HUDEP-2 (cell line): Measurements from ENCODE around the gene GPM6B.

ENCODE experiments used
- DNase-seq, 76 experiments: peaks; one replicate each; lab custom pipeline; 2025; ENCODE audit not compliant: unreplicated experiment in 76 of 76; lab: John Stamatoyannopoulos, UW

GPM6B gene

DNA sequence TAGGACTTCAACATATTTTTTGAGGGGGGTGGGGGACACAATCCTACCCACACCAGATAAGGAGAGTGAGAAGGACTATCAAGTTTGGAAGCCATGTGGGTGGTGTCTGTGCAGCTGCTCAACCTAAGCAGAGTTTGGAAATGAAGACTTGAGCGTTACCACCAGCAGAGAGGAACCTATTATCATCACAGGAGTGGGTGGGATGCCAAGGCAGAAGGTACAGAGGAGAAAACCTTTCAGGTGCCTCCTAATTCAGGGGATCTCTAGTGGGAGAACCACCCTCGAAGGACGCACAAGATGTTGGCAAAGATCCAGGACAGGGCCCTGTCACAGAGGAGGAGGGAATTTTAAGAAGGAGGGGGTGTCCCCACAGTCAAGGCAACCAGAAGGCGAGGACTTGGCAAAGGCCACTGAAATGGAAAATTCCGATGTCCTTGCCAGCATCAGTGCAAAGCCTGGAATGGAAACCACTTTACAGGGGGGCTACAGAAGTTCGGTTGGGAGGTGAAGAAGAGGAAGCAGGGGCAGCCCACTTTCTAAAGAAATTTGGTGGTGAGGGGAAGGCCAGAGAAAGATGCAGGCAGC, 8.4 kb upstream of the GPM6B start:
- peak in 1 of 76 experiments; percentile 0 for DNase-seq

DNA sequence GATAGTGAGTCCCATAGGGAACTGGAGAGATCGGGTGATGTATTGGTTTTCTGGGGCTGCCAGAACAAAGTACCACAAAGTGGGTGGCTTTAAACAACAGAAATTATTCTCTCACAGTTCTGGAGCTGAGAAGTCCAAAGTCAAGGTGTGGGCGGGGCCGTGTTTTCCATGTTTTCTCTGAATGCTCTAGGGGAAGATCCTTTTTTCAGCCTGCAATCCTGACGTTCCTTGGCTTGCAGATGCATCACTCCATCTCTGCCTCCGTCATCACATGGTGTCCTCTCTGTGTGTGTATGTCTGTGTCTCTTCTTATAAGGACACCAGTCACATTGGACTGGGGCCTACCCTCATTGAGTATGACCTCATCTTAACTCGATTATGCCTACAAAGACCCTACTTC, 7.9 kb upstream of the GPM6B start:
- no peak for DNase-seq

DNA sequence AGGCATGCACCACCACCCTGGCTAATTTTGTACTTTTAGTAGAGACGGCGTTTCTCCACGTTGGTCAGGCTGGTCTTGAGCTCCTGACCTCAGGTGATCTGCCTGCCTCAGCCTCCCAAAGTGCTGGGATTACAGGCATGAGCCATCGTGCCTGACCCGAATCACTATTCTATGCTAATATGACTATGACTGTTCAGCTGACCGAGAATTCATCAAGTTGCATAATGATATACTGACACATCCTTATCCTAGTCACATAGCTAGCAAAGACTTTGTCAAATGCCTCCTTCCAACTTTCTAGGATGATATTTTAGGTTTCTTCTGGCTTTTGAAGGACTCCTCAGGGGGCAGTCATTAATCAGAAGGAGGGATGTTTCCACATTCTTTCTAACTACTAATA, 4.8 kb upstream of the GPM6B start:
- no peak for DNase-seq

DNA sequence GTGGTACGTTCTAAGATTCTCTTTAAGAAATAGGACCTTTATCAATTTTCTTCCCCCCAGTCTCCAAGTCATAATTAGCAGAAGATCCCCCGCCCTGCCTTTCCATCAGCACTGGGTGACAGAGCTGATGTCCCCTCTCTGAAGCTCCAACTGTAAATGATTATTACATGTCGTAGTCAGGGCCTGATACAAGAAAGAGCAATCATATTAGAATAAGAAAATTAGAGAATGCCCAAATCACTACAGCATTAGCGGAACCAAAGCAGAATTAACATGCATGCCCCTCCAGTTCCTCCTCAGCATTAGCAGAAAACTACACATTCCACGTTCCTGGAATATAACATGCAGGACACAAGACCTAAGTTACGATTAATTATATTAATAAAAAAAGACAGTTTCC, 717 bp downstream of the GPM6B start:
- no peak for DNase-seq

DNA sequence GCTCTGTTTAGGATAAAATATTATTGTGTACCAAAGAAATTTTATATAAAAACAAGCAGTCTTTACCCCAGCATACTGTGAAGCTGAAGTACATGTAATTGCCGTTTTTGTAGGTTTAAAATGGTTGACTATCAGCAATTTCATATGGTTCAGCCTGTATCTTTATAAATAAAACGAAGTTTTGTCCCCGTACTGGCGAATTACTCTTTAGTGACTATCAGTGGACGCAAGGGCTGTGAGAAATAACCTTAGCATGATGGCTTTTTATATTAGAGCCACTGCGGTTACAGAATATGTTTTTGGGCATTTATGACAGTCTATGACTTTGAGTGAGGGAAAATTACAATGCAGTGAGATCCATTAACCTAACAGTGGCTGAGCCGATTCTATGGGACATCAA, 1.2 kb downstream of the GPM6B start:
- no peak for DNase-seq

DNA sequence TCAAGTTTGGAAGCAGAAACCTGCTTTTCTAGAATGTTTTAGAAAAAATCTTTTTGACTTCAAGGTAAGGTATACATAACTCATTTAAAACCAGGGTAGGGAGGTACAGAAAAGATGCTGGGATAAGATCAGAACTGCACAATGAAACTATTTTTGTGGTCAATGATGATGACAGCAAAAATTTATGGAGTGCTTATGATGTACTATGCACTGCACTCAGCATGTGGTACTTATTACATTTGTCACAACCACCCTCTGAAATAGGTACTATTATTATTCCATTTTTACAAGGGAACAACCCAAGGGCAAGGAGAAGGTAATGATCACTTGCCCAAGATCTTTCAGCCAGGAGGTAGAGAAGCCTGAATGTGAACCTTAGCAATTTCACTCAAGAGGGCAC, 8.0 kb downstream of the GPM6B start:
- no peak for DNase-seq

DNA sequence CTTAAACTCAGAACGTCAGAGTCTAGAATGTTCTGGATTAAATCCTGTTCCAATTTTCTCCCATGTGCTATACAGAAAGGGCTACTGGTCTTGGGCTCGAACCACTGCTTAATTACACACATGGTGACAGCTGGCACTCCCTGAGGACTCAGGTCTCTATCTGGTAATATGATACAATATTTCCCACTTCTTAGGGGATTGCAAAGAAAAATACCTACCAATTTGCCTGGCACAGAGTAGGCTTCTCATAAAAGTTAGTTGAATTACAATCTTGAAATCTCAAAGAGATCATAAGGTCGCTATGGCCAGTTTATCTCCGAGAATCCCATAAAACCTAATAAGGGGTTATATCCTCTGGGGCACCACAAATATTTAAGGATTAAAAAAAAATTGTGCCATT, 8.6 kb downstream of the GPM6B start:
- DNase-seq, result no peak

DNA sequence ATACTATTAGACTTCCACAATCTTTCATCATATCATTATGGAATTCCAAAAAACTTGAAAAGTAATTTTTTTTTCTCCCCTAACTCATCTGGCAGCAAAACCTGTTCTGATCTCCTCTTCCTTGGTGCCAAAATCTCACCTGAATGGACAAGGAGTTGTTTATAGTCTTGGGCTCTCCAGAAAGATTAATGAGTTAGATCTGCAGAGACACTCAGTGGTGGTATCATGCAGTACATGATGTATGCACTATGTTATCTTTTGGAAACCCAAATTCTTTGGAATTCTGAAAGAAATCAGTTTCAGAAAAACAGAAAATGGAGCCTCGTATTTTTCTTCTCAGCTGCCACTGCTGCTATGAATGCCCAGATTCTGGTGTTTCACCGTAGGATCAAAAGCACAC, 11.7 kb downstream of the GPM6B start:
- no peak for DNase-seq

DNA sequence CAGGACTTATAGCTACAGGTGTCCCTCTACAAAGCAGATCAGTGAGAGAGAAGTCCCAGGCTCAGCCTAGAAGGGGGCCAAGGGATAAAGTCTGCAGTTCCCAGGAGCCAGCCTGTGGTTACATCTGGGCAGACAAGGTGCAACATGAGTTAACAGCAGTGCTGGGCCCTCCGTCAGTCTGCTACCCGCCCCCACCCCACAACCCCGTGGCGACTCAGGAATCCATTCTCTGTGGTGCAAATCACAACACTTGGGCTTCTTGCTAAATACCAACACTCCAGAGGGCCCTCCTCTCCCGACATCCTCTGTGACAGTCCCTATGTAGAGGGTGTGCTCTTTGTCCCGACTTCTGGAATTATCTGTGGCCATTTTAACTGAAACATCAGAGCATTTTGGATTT, 13.8 kb downstream of the GPM6B start:
- DNase-seq, result no peak

DNA sequence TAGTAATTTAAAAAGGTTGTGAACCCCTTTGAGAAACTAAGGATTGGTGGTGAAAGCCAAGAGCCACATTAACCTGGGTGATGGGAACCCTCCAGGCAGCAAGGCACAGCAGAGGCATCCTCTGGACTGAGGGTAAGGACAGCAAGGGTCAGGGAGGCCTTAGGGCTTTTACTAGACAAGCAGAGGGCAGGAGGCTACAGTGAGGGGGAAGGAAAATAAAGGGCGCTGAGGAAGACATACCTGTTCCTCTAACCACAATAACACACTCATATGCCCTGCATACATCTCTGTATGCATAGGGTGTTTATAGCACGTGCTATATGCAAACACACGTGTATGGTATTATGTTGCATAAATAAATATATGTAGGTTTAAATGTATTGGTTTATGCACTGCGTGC, 18.7 kb downstream of the GPM6B start:
- DNase-seq, result no peak

DNA sequence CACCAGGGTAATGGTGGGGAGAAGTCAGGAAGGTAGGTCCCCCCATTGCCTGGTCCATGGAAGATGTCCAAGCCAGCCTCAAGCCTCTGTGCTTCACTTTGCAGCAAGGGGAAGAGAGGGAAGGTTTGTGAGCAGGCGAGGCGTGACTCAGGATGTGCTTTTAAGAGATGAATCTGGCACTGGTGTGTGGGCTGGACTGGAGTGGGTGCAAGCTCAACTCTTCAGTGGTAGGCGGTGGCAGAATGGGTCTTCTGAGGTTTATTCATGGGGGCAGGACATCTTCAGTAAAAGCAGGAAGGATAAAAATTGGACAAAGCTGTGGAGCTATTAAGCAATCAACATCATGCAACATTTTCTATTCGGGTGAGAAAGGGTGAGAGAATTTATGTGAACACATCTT, 19.4 kb downstream of the GPM6B start:
- no peak for DNase-seq

DNA sequence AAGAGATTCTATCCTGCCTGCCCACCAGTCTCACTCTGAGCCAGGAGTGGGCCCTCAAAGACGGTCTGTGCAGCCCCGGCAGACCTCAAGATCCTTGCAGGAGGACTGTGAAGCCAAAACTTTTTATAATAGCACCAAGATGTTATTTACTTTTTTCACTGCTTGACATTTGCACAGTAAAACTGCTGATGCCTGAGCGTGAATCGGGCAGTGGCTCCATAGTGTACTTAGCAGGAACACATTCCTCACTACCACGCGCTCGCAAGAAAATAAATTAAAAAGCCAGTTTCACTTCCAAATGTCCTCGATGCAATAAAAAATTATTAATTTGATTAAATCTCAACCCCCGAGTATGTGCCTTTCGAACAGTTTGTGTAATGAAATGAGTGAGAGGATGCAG, 22.5 kb downstream of the GPM6B start:
- DNase-seq, result no peak

DNA sequence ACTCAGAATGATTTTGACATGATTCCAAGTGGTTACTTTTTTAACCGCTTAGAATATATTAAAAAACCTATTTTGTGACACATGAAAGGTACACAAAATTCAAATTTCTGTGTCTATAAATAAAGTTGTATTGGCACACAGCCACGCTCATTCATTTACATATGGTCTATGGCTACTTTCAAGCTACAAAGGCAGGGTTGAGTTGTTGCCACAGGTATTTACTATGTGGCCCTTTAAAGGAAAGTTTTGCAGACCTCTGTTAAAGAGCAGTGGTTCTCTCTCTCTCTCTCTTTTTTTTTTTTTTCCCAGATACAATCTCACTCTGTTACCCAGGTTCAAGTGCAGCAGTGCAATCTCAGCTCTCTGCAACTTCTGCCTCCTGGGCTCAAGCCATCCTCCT, 23.0 kb downstream of the GPM6B start:
- DNase-seq, result no peak

DNA sequence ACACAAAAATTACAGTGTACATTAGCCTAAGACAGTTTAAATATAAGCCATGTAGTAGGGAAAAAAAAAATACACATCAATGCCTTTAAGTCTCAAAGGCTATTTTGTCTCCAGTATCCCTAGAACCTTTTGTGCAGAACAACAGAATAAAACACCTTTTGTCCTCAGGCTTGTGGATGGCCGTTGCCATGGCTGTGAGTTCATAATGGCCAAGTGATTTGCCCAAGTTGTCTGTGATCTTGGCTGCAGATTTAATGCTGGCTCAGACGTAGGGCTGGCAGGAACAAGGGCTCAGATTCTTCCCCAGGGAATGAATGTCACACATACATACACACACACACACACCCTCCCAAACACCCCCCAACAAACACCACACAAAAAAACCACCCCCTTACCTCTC, 25.3 kb downstream of the GPM6B start:
- no peak for DNase-seq

DNA sequence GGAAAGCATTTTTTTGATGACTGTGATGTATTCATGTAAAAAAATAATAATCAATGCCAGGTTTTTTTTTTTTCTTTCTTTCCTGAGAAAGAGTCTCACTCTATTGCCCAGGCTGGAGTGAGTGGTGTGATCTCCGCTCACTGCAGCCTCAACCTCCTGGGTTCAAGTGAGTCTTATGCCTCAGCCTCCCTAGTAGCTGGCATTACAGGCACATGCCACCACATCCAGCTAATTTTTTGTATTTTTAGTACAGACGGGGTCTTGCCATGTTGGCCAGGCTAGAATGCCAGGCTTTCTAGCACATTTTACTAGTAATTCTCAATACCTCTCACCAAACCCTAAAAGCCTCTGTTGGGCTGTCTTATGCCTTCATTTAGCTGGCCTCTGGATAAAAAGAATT, 25.7 kb downstream of the GPM6B start:
- DNase-seq, result no peak

DNA sequence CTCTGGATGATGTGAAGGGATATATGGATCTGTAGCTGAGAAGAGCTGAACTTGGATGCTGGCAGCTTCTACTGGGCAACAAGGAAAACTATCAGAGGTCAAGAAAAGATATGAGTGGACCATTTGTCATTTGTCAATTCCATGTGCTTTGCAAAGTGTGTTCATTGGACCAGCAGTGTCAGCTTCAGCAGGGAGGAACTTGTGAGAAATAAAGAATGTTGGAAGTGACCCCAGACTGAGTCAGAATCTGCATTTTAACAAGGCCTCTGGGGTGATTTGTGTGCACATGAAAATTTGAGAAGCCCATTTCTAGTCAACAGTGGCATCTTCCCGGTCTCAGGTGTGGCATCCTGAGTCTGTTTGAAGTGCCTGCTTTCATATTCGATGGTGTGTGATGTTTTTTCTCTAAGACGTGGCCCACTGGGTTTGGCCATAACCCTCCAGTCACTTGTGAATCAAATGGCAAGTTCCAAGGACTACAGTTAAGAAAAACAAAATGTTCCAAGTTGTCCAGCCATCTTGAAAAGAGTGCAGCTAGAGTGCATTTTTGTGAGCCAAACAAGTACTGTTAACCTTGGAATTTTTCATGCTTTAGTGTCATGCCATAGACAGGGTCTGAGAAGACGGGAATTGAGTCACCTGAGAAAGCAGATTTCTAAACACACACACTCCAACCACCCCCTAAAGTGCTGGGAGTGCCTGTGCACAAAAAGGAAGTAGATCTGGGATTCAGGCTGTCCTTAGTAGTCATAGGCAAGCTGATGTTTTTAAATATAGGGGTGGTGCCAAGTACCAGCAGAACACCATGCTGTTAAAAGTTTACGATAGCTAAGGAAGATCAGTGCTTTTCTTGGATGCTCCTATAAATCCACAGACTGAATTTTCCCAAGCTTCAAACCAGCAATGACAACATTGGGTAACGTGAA, 26.4 kb downstream of the GPM6B start:
- no peak for DNase-seq

DNA sequence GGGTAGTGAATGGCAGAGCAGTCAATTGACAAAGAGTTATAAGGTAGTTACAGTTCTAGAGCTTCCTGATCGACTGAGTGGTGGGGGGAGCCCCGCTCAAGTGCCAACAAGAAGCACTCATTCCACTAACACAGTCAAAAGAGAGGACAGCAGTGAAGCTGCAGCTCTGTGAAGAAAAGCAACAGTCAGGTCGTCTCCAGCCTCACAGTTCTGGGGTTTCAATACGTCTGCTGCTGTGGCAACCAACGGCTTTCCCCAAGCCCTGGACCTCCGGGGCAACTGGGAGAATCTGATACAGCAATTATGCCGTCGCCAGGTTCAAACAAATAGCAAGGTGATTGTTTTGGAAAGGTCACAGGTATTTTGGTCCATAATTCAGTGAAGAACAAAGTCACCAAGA, 30.8 kb downstream of the GPM6B start:
- no peak for DNase-seq

DNA sequence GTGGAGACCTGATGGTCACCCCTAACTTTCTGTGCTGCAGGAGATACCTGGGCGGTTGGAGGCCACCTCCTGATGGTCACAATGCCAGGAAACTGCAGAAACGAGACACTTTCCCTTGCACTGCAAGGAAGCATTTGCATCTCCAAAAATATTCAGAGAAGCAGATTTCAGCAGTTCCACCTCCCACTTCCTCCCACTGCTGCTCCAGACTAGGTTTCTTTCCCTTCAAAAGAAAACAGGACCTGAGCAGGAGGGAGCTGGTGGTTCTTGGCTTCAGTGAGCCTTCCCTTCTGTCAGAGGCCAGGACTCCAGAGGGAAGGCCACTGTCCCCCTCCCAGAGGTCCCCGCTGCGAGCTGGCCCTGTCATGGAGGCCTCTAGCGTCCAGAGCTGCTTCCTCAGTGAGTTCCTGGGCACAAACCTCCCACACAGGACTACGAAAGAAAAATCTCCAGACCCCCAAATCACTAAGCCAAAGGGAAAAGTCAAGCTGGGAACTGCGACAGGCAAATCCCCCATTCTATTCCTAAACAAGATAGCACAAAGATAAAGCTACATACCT, 35.9 kb downstream of the GPM6B start:
- DNase-seq, result no peak

DNA sequence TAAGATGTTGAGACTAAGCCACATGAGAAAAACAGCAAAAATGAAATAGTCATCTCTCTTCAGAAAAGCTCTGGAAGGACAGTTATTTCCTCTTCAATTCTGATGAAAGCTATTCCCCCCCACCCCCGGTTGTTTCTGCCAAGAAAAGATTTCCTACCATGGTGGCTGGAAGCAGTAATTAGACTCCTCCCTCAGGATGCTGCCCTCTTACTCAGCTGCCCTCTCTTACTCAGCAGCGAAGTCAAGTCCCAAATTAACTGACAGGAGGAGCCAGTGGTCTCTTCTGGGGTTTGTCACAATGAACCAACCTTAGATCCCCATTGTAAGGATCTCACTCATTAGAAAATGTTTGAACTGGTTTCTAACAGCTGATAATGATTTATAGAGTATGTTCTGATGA, 38.0 kb downstream of the GPM6B start:
- no peak for DNase-seq

DNA sequence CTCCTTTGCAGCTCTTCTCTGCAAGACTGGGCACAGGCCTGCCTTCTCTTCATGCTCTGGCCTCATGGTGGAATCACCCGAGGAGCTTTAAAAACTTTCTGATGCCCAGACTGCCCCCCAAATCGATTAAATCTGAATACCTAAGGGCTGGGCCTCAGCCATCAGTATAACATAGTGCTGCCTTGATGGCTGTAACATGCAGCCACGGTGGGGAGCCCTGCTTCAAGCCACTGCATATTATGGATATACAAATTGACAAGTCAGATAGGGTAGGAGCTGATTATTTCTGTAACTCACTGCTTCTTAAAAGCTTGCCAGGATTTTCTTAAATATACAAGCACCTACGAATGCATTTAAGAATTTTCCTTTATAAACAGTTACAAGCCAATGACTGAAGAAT, 40.5 kb downstream of the GPM6B start:
- DNase-seq, result no peak

DNA sequence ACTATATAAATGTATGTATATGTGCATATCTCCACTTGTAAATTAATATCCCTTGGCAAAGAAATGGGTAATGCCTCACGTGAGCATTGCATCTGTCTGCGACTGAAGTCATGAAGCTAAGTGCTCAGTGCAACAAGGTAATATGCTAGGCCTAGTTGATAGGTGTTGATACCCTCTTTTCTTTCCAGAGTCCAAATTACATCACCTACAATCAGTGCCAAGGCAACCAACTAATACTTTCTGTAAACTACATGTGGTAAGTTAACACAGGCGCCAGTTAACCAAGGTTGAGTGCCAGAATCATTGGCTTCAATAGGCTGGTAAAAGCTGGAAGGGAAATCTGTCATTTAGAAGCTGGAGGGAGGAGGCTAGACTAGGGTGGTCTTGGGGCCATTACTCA, 41.1 kb downstream of the GPM6B start:
- no peak for DNase-seq

DNA sequence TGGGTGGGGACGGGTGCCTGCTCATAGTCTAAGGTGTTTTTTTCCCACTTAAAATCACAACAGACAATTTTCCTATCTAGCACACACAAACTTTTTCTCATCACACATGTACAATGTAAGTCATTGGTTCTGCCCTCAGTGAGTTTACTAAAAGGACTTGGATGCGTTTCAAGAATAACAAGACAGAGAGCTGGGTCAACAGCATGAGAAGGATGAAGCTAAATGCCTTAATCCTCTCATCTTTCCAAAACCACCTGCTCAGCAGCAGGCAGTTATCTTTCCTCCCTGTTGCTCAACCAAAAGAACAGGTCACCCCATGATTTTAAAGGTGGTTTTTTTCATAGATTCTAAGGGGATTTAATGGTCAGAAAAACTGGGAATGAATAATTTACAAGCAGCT, 42.2 kb downstream of the GPM6B start:
- no peak for DNase-seq
